OCI-LY1 (cell line): Measurements from ENCODE around the gene GRAMD1B.

ENCODE experiments used
- H2AFZ ChIP-seq: fragments of 200-600 bp; sonication (generic), shearing (Covaris generic); 2 replicates; pipeline ENCODE4 v1.6.0; 2014; ENCODE audit warnings: antibody characterized with exemption, mild to moderate bottlenecking, low read length
- H3F3A ChIP-seq: fragments of 200-600 bp; sonication (generic), shearing (Covaris generic); 2 replicates; pipeline ENCODE4 v1.6.0; 2014; ENCODE audit warnings: mild to moderate bottlenecking, antibody characterized with exemption, low read length, moderate library complexity; ENCODE audit not compliant: insufficient read depth
- H3K27ac ChIP-seq: fragments of 200-600 bp; sonication (generic); 2 replicates; pipeline ENCODE4 v1.5.1; 2014; ENCODE audit warnings: low read length, mixed run types, mild to moderate bottlenecking, low read depth; ENCODE audit not compliant: poor library complexity, severe bottlenecking
- H3K27me3 ChIP-seq: fragments of 200-600 bp; sonication (generic); 2 replicates; pipeline ENCODE4 v1.6.0; 2014; ENCODE audit warnings: antibody characterized with exemption, mild to moderate bottlenecking, low read length, moderate library complexity; ENCODE audit not compliant: insufficient read depth
- H3K36me3 ChIP-seq: fragments of 200-600 bp; sonication (generic); 2 replicates; pipeline ENCODE4 v1.6.1; 2014; ENCODE audit warnings: mild to moderate bottlenecking, antibody characterized with exemption, low read length, moderate library complexity, mixed read lengths; ENCODE audit not compliant: insufficient read depth
- H3K4me1 ChIP-seq: fragments of 200-600 bp; sonication (generic); 2 replicates; pipeline ENCODE4 v1.5.1; 2014; ENCODE audit warnings: mild to moderate bottlenecking, low read length, moderate library complexity; ENCODE audit not compliant: insufficient read depth, severe bottlenecking
- H3K4me2 ChIP-seq: fragments of 200-600 bp; sonication (generic), shearing (Covaris generic); 2 replicates; pipeline ENCODE4 v1.6.1; 2014; ENCODE audit warnings: low read length
- H3K4me3 ChIP-seq: fragments of 200-600 bp; sonication (generic); 2 replicates; pipeline ENCODE4 v1.5.1; 2014; ENCODE audit warnings: low read length, low read depth, mild to moderate bottlenecking, mixed read lengths; ENCODE audit not compliant: poor library complexity, severe bottlenecking
- H3K79me2 ChIP-seq: fragments of 200-600 bp; shearing (Covaris generic); 2 replicates; pipeline ENCODE4 v1.6.1; 2016; ENCODE audit warnings: mixed run types, low read length, mixed read lengths; ENCODE audit not compliant: insufficient read depth
- H3K9ac ChIP-seq: fragments of 200-600 bp; sonication (generic), shearing (Covaris generic); 2 replicates; pipeline ENCODE4 v1.6.1; 2014; ENCODE audit warnings: mild to moderate bottlenecking, low read length, mixed read lengths
- H3K9me2 ChIP-seq: fragments of 200-600 bp; sonication (generic), shearing (Covaris generic); 2 replicates; pipeline ENCODE4 v1.6.1; 2014; ENCODE audit warnings: low read depth, mild to moderate bottlenecking, low read length, mixed read lengths
- H3K9me3 ChIP-seq: fragments of 200-600 bp; shearing (Covaris generic); 2 replicates; pipeline ENCODE4 v1.6.1; 2014; ENCODE audit warnings: low read length, mixed read lengths
- H4K20me1 ChIP-seq: fragments of 200-600 bp; sonication (generic), shearing (Covaris generic); 2 replicates; pipeline ENCODE4 v1.6.0; 2016; ENCODE audit warnings: mild to moderate bottlenecking, low read length; ENCODE audit not compliant: insufficient read depth
- CTCF ChIP-seq: fragments of 200-600 bp; sonication (generic), shearing (Covaris generic); IDR thresholded peaks from 2 replicates; pipeline ENCODE4 v1.5.1; 2017; ENCODE audit warnings: mild to moderate bottlenecking, antibody characterized with exemption, low read length, moderate library complexity, mixed read lengths
- EZH2 ChIP-seq: fragments of 200-600 bp; sonication (generic), shearing (Covaris generic); IDR thresholded peaks from 2 replicates; pipeline ENCODE4 v1.8.0; 2017; ENCODE audit warnings: borderline replicate concordance, mixed run types, mild to moderate bottlenecking, antibody characterized with exemption, low read length, moderate library complexity, mixed read lengths

The GRAMD1B gene

GRCh38 chr11:123543797-123544196 lies 113.7 kb downstream of the GRAMD1B start:
- Histone ChIP-seq H3F3A (no peaks in the 10 kb centered on the region), H3K27me3 (no peaks in the 10 kb centered on the region), H3K9me2 (no peaks in the 10 kb centered on the region), H3K27ac (no peak overlapping the region), H3K36me3 (no peaks in the 10 kb centered on the region), H3K4me2 (no peak overlapping the region), H3K4me1 (no peaks in the 10 kb centered on the region), H3K4me3 (no peak overlapping the region), H4K20me1 (no peaks in the 10 kb centered on the region), H3K9ac (no peak overlapping the region), H2AFZ (no peak overlapping the region), H3K9me3 (no peaks in the 10 kb centered on the region), H3K79me2 (no peaks in the 10 kb centered on the region)
- no peak for TF ChIP-seq EZH2
- no peak for TF ChIP-seq CTCF

GRCh38 chr11:123544631-123545375 lies 114.7 kb downstream of the GRAMD1B start:
- Histone ChIP-seq H3K4me2 (no peak overlapping the region), H2AFZ (no peak overlapping the region), H4K20me1 (no peaks in the 10 kb centered on the region), H3K4me3 (no peak overlapping the region), H3K9me3 (no peaks in the 10 kb centered on the region), H3K79me2 (no peaks in the 10 kb centered on the region), H3K27ac (no peak overlapping the region), H3K9me2 (no peaks in the 10 kb centered on the region), H3K4me1 (no peaks in the 10 kb centered on the region), H3K27me3 (no peaks in the 10 kb centered on the region), H3F3A (no peaks in the 10 kb centered on the region), H3K9ac (no peak overlapping the region), H3K36me3 (no peaks in the 10 kb centered on the region)
- TF ChIP-seq EZH2 (no peak), CTCF (no peak)

- Histone ChIP-seq H3K4me3 (no peak overlapping the region), H3K9ac (no peak overlapping the region), H3K36me3 (no peaks in the 10 kb centered on the region), H3K27me3 (no peaks in the 10 kb centered on the region), H4K20me1 (no peaks in the 10 kb centered on the region), H3K9me3 (no peaks in the 10 kb centered on the region), H3K9me2 (no peaks in the 10 kb centered on the region), H2AFZ (no peak overlapping the region), H3K27ac (no peak overlapping the region), H3F3A (no peaks in the 10 kb centered on the region), H3K4me2 (no peak overlapping the region), H3K4me1 (no peaks in the 10 kb centered on the region), H3K79me2 (no peaks in the 10 kb centered on the region)
- no peak for TF ChIP-seq CTCF
- no peak for TF ChIP-seq EZH2
Observed at GRCh38 chr11:123545726-123546270, 115.7 kb downstream of the GRAMD1B start.
